Mammary epithelial cell (primary cell): ENCODE measurements around the gene ARX.

Experiments
- EZH2 ChIP-seq: IDR thresholded peaks from 2 replicates; pipeline ENCODE4 v1.6.1; 2012; ENCODE audit warnings: low read length, inconsistent platforms, borderline replicate concordance
- TF ChIP-seq, protein P1 (sequence below), 2 donors: IDR thresholded peaks in 1 of 2; conservative IDR thresholded peaks in 1 of 2; 2 replicates each; pipeline ENCODE4 v1.5.1; 2011 to 2012; ENCODE audit warnings: inconsistent platforms in 2 of 2, low read length in 2 of 2, mild to moderate bottlenecking in 2 of 2, control low read depth in 1 of 2, low read depth in 1 of 2; ENCODE audit not compliant: insufficient read depth in 1 of 2; ENCODE audit errors: extremely low read depth in 1 of 2

GRCh38 chrX:25006586-25007058 is 9.1 kb downstream of the ARX start:
- TF ChIP-seq, protein P1, sequence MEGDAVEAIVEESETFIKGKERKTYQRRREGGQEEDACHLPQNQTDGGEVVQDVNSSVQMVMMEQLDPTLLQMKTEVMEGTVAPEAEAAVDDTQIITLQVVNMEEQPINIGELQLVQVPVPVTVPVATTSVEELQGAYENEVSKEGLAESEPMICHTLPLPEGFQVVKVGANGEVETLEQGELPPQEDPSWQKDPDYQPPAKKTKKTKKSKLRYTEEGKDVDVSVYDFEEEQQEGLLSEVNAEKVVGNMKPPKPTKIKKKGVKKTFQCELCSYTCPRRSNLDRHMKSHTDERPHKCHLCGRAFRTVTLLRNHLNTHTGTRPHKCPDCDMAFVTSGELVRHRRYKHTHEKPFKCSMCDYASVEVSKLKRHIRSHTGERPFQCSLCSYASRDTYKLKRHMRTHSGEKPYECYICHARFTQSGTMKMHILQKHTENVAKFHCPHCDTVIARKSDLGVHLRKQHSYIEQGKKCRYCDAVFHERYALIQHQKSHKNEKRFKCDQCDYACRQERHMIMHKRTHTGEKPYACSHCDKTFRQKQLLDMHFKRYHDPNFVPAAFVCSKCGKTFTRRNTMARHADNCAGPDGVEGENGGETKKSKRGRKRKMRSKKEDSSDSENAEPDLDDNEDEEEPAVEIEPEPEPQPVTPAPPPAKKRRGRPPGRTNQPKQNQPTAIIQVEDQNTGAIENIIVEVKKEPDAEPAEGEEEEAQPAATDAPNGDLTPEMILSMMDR (conservative IDR thresholded peaks at IDR 0.05 in 1 of 2, IDR thresholded peaks at IDR 0.05 in 1 of 2; ENCODE audit: extremely low read depth in 1 of 2, insufficient read depth in 1 of 2, low read depth in 1 of 2, low read length in 2 of 2): no peak
- no peak for TF ChIP-seq EZH2
